ENCODE measurements around the gene SLC66A2.
A peak's percentile ranks its signal among the peaks of the same experiment; 100 is the strongest.

GRCh38 chr18:79988071-79988450, 36.6 kb upstream of the SLC66A2 start:
- TF ChIP-seq CTCF (conservative IDR thresholded peaks at IDR 0.05; ENCODE audit: low read depth, low read length) (peak; percentile 33; the same call in 1 of the 2 replicates), EZH2 (IDR thresholded peaks at IDR 0.05; ENCODE audit: low read length, unreplicated experiment) (no peak)
